ENCODE measurements around the gene DYNC1H1. TPM values are rescaled to one million over a fixed set of nuclear protein-coding genes. Genes with fewer than 3 reads are reported as not detected.

Gene DYNC1H1
- total RNA-seq, 2 experiments from 2014 or later, result 242 to 245 TPM

DNA sequence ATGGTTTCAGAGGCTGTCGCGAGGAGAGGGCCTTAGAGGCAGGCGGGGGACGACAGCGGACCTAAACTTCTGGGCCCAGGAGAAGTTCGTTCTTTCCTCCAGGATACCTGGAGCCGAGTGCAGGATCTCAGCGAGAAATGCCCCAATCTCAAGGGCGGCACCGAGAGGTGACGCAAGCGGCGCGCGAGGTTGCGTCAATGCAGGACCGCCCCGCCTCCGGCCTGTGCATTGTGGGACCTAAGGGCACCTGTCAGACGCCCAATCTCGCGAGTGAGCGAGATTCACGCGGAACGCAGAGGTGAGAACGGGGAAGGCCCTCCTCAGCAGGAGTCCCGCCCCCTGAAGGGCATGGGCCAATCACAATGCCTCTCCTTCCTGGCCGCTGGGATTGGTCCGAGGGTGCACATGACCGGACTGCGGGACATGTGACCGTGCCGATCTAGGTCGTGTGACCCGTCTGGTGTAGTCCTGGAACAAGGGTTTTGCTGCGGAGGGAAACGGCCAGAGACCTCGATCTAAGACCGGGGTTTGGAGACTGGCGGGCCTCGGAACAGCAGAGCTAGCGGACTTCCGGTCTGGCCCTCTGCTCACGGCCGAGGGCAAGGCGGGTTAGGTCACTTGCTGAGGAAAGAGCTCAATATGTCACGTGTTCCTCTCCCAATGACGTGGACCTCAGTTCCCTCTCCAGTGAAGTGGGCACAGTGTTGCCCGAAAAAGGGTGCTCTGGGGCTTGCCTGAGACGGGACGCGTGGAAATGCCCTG, 16.3 kb upstream of the DYNC1H1 start:
- ChIA-PET POLR2A (interaction anchor here (0.6 to 1.8 kb wide), 6 partner anchors 17 to 313 kb away, joined by 3 to 10 read pairs (median 4); partner anchors contain the start of gene DYNC1H1), CTCF (interaction anchor here (0.6 to 3.2 kb wide), 7 partner anchors 10 to 1846 kb away, joined by 3 to 14 read pairs (median 4); no protein-coding TSS in a partner anchor)
- peaks cover 15% of the 10 kb centered on the region for H3K4me1 Mint-ChIP-seq (ENCODE audit: low read depth)
- H3K4me3 Mint-ChIP-seq, result peak overlapping the region; percentile 92
- H3K27ac Mint-ChIP-seq, result peak overlapping the region; percentile 95
- intact Hi-C loops (cut with micrococcal nuclease), result loop anchor here (1.0 to 5.0 kb wide), 9 partner anchors 16 to 368 kb away; partner anchors contain the start of genes DYNC1H1, HSP90AA1 and WDR20
- peak; percentile 100 for DNase-seq
- H3K27me3 Mint-ChIP-seq, result peaks cover 20% of the 10 kb centered on the region
- H3K9me3 Mint-ChIP-seq, result no peaks in the 10 kb centered on the region
- H3K36me3 Mint-ChIP-seq, result no peaks in the 10 kb centered on the region

DNA sequence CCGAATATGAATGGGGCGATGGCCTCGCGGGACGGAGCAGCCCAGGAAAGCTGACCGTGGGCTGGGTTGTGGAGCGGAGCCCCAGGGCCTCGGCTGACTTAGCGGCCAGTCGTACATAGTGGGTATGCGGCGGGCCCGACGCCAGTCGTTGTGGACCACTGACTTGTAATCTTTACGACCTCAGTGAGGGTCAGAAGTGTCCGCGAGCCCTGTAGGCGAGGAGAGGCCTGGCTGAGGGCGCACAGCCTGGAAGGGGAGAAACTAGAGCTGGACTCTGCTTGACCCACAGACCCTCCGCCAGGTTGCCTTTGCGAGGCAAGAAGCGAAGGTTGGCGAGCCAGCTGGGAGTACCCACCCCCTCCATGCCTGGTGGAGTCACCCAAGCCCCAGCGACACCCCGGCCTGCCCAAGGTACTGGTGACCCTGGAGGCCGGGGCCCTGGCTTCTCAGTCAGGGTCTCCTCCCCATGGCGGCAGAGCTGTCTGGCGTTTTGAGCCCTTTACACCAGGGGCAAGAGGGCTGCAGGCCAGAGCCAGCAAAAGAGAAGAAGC, 15.6 kb upstream of the DYNC1H1 start:
- Mint-ChIP-seq H3K4me1 (ENCODE audit: low read depth) (peaks cover 15% of the 10 kb centered on the region), H3K9me3 (no peaks in the 10 kb centered on the region), H3K4me3 (peak overlapping the region; percentile 92), H3K36me3 (no peaks in the 10 kb centered on the region), H3K27ac (peak overlapping the region; percentile 95), H3K27me3 (peaks cover 14% of the 10 kb centered on the region)
- ChIA-PET POLR2A (interaction anchor here (1.0 to 1.8 kb wide), 5 partner anchors 16 to 242 kb away, joined by 3 to 10 read pairs (median 4); partner anchors contain the start of gene DYNC1H1), CTCF (interaction anchor here (0.6 to 3.2 kb wide), 7 partner anchors 9 to 1847 kb away, joined by 3 to 14 read pairs (median 4); no protein-coding TSS in a partner anchor)
- intact Hi-C loops (cut with micrococcal nuclease), result loop anchor here (1.0 to 5.0 kb wide), 9 partner anchors 16 to 368 kb away; partner anchors contain the start of genes DYNC1H1, HSP90AA1 and WDR20
- DNase-seq, result peak; percentile 21

DNA sequence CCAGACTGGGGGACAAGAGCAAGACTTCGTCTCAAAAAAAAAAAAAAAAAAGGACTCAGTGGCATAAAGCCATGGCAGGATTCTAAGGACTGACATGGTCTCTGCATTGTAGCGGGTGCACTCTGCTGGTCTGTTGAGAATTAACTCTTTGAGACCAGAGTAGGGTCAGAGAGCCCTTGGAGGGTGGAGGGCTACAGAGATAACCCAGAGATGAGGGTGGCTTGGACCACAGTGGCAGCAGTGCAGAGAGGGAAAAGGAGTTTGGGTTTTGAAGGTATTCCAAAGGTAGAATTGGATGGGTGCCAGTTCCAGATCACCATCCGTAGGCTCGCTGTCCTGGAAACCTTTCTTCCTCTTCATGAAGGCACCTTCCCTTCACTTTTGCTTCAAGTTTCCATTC, 14.3 kb upstream of the DYNC1H1 start:
- ChIA-PET POLR2A (no interaction called here), CTCF (no interaction called here)
- Mint-ChIP-seq H3K4me1 (ENCODE audit: low read depth) (peaks cover 15% of the 10 kb centered on the region), H3K9me3 (no peaks in the 10 kb centered on the region), H3K27ac (no peak overlapping the region), H3K36me3 (no peaks in the 10 kb centered on the region), H3K27me3 (peaks cover 8% of the 10 kb centered on the region), H3K4me3 (no peak overlapping the region)
- no peak for DNase-seq
- intact Hi-C loops (cut with micrococcal nuclease), result no loop called here

DNA sequence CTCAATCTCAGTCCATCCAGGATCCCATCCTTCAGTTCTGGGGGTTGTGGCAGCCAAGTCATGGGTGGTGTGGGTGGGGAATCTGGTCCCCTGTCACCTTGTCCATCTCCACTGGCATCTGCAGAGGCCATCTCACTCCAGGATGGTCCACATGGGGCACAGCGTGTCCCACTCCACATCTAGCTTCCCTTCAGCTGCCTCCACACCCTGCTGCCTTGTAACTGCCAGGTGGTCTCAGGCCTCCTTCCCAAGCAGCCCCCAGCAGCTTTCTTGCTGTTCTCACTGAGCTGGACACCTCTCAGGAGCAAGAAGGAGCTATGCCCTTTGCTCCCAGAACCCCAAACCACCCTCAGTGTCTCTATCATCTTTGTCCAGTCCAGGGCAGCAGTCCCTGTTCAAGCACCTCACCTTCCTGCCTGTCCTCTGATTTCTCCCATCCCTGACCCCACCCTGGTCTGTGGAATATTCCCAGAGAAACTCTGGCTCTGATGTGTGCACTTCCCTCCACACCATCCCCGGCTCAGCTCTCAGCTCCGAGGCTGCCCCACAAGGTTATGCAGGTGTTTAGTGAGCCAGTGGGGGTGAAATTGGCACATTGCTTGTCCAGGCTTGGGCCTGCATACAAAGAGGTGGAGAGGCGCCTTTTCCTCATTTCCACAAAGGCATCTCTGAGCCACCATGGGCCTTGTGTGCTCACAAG, 13.7 kb upstream of the DYNC1H1 start:
- Mint-ChIP-seq H3K9me3 (no peaks in the 10 kb centered on the region), H3K36me3 (no peaks in the 10 kb centered on the region), H3K4me1 (ENCODE audit: low read depth) (peaks cover 15% of the 10 kb centered on the region), H3K27me3 (peaks cover 7% of the 10 kb centered on the region), H3K27ac (no peak overlapping the region), H3K4me3 (no peak overlapping the region)
- intact Hi-C loops (cut with micrococcal nuclease), result no loop called here
- ChIA-PET CTCF (no interaction called here), POLR2A (no interaction called here)
- DNase-seq, result no peak

DNA sequence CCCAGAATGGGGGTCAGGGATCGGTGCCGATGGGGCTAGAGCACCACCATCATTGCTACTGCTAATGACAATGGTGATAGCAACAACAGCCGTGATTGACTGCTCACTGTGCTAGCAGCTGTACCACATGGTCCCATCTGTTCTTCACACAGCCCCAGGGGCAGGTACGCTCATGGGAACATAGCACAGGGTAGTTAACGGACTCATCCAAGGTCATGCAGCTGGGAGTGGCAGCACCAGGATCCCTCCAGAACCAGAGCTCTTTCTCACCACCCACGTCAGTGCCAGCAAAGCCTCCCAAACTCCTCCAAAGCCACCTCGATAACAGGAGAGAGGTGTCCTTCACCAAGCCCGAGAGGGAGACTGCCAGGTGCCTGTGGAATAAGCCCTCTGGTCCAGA, 11.2 kb upstream of the DYNC1H1 start:
- Mint-ChIP-seq H3K36me3 (no peaks in the 10 kb centered on the region), H3K9me3 (no peaks in the 10 kb centered on the region), H3K4me3 (no peak overlapping the region), H3K27ac (no peak overlapping the region), H3K4me1 (ENCODE audit: low read depth) (peaks cover 11% of the 10 kb centered on the region), H3K27me3 (no peaks in the 10 kb centered on the region)
- no peak for DNase-seq
- intact Hi-C loops (cut with micrococcal nuclease), result no loop called here
- POLR2A ChIA-PET, result no interaction called here
- CTCF ChIA-PET, result no interaction called here

DNA sequence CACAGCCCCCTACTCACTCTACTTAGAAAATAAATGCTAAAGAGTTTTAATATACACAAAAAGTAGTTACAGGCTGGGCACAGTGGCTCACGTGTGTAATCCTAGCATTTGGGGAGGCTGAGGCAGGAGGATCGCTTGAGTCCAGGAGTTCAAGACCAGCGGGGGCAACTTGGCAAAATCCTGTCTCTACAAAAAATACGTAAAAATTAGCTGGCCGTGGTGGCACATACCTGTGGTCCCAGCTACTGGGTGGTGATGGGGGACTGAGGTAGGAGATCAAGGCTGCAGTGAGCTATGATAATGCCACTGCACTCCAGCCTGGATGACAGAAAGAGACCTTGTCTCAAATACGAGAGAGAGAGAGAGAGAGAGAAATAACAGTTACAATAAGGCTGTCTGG, 9.9 kb upstream of the DYNC1H1 start:
- Mint-ChIP-seq H3K4me3 (no peak overlapping the region), H3K27ac (no peak overlapping the region), H3K4me1 (ENCODE audit: low read depth) (peaks cover under 1% of the 10 kb centered on the region), H3K36me3 (no peaks in the 10 kb centered on the region), H3K27me3 (no peaks in the 10 kb centered on the region), H3K9me3 (no peaks in the 10 kb centered on the region)
- POLR2A ChIA-PET, result no interaction called here
- intact Hi-C loops (cut with micrococcal nuclease), result no loop called here
- DNase-seq, result no peak
- CTCF ChIA-PET, result interaction anchor here (1.1 kb wide), 1 partner anchor 184 kb away, joined by 4 read pairs; no protein-coding TSS in a partner anchor

DNA sequence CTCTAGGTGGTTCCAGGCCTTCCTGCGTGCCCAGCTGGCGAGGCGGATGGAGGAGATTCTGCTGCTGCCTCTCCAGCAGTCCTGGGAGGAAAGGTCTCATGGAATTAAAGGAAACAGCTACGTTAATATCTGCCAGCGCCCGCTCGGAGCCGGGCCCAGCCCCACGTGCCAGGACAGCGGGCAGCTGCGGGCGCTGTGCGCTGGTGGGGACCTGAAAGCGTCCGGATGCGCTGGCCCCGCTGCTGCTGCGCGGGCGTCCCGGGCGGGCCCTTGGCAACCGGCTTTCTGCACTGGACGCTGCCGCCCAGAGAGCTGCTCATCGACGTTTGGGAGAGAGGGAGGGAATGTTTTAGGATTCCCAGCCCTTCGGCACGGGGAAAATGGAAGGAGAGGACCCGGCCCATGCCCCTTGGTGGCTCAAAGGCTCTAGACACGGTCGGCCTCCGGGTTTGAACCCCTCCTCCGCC, 8.6 kb upstream of the DYNC1H1 start:
- no peak for DNase-seq
- POLR2A ChIA-PET, result no interaction called here
- CTCF ChIA-PET, result interaction anchor here (3.7 kb wide), 1 partner anchor 249 kb away, joined by 16 read pairs; no protein-coding TSS in a partner anchor
- intact Hi-C loops (cut with micrococcal nuclease), result no loop called here
- H3K36me3 Mint-ChIP-seq, result no peaks in the 10 kb centered on the region
- no peak overlapping the region for H3K4me3 Mint-ChIP-seq
- no peaks in the 10 kb centered on the region for H3K27me3 Mint-ChIP-seq
- no peaks in the 10 kb centered on the region for H3K9me3 Mint-ChIP-seq
- H3K27ac Mint-ChIP-seq, result no peak overlapping the region
- H3K4me1 Mint-ChIP-seq (ENCODE audit: low read depth), result peaks cover 1% of the 10 kb centered on the region

DNA sequence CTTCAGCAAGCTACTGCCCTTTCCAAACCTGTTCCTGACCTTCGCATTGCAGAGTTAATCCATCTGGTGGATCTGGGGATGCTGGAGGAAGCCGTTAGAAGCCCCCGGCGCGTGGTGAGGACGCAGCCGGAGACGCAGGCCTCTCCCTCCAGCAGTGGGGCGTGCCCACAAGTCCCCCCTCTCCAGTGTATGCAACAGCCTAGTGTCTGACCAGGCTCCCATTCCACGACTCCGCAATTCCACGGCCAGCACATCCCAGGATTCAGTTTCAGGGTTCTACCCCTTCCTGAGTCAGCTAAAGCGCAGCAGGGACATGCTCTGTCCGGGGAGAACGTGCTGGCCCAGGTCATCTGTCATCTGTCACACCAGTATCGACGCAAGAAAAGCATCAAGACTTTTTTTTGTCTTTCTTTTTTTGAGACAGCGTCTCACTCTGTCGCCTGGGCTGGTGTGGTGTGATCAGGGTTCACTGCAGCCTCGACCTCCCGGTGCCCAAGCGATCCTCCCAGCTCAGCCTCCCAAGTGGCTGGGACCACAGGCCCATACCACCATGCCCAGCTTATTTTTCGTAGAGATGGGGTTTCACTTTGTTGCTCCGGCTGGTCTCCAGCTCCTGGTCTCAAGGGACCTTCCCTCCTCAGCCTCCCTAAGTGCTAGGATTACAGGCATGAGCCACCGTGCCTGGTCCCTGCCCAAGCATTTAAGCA, 8.0 kb upstream of the DYNC1H1 start:
- Mint-ChIP-seq H3K27me3 (no peaks in the 10 kb centered on the region), H3K4me1 (ENCODE audit: low read depth) (peaks cover 5% of the 10 kb centered on the region), H3K36me3 (no peaks in the 10 kb centered on the region), H3K4me3 (no peak overlapping the region), H3K9me3 (no peaks in the 10 kb centered on the region), H3K27ac (no peak overlapping the region)
- POLR2A ChIA-PET, result no interaction called here
- intact Hi-C loops (cut with micrococcal nuclease), result no loop called here
- CTCF ChIA-PET, result interaction anchor here (3.7 kb wide), 1 partner anchor 249 kb away, joined by 16 read pairs; no protein-coding TSS in a partner anchor
- no peak for DNase-seq

DNA sequence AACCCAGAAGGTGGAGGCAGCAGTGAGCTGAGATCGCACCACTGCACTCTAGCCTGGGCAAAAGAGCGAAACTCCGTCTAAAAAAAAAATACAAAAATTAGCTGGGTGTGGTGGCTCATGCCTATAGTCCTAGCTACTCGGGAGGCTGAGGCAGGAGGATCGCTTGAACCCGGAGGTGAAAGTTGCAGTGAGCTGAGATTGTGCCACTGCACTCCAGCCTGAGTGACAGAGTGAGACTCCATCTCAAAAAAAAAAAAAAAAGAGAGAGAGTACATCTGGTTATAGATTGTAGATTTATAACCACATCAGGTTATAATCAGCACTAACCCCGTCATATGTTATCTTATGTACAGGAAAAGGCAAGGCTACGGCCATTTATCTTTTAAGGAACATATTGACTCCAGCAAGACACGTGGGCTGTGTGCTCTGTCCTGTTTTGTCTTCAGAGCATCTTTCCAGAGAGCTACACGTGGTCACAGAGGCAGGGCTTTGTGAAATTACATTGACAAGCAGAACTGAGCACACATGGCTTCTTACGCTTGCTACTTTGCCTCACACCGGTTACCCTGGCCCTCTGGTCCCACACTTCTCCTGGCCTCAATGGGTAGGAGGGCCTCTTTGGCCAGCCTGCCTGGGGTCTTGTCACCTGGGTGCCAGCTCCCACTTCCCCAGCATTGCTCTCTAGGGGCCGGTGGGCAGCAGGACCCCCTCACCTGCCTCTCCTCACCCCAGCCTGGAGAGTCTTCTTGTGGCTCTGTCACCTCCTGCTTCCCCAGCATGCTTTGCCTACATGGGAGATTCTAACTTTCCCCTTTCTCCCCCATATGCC, 6.8 kb upstream of the DYNC1H1 start:
- CTCF ChIA-PET, result interaction anchor here (1.3 to 3.7 kb wide), 3 partner anchors 9 to 251 kb away, joined by 3 to 16 read pairs (median 9); no protein-coding TSS in a partner anchor
- no peak for DNase-seq
- POLR2A ChIA-PET, result no interaction called here
- no peaks in the 10 kb centered on the region for H3K36me3 Mint-ChIP-seq
- no peak overlapping the region for H3K27ac Mint-ChIP-seq
- intact Hi-C loops (cut with micrococcal nuclease), result no loop called here
- peaks cover 7% of the 10 kb centered on the region for H3K4me1 Mint-ChIP-seq (ENCODE audit: low read depth)
- no peaks in the 10 kb centered on the region for H3K27me3 Mint-ChIP-seq
- H3K4me3 Mint-ChIP-seq, result no peak overlapping the region
- H3K9me3 Mint-ChIP-seq, result no peaks in the 10 kb centered on the region

DNA sequence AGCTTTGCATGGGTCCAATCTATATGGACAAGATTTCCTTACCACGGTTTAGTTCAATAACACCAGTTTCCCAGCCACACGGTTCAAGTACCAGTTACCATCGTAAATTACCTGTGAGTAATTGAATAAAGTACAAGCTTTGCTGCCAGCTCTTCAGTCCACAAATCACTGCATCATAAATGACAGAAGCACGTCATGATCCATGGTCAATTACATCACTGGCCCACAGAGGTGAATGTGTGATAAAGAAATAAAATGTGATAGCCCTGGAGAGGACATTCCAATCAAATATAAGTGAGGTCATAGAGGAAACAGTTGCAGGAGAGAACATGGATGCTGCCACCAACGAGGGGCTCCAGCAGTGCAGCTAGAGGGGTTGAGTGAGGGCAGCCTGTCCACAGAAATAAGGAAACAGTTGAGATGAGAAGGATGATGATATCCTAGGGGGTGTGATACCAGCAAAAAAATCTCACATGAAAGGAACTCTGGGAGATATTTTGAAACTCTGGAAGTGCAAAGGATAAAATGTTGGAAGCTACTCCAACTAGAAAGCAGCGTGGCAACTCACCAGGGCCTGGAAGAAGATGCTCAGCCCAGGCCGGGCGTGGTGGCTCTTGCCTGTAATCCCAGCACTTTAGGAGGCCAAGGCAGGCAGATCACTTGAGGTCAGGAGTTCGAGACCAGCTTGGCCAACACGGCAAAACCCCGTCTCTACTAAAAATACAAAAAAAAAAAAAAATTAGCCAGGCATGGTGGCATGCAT, 5.8 kb upstream of the DYNC1H1 start:
- H3K36me3 Mint-ChIP-seq, result no peaks in the 10 kb centered on the region
- no peak for DNase-seq
- H3K27ac Mint-ChIP-seq, result no peak overlapping the region
- intact Hi-C loops (cut with micrococcal nuclease), result no loop called here
- H3K27me3 Mint-ChIP-seq, result no peaks in the 10 kb centered on the region
- peaks cover 7% of the 10 kb centered on the region for H3K4me1 Mint-ChIP-seq (ENCODE audit: low read depth)
- CTCF ChIA-PET, result interaction anchor here (1.0 to 3.7 kb wide), 4 partner anchors 10 to 252 kb away, joined by 3 to 16 read pairs (median 6); no protein-coding TSS in a partner anchor
- no peak overlapping the region for H3K4me3 Mint-ChIP-seq
- no peaks in the 10 kb centered on the region for H3K9me3 Mint-ChIP-seq
- POLR2A ChIA-PET, result no interaction called here

Data from activated CD4-positive, alpha-beta memory T cell treated with anti-CD3 and anti-CD28 coated beads for 36 hours (primary cell).